Measurements from ENCODE around the gene OTOG.
A peak's percentile ranks its signal among the peaks of the same experiment; 100 is the strongest.

Gene OTOG

GRCh38 chr11:17564687-17565042 is 17.6 kb downstream of the OTOG start:
- no peaks in the 10 kb centered on the region for H3F3A ChIP-seq (ENCODE audit: insufficient read depth)
- H3K27ac ChIP-seq (ENCODE audit: low read depth, low read length), result no peak overlapping the region
- H3K27me3 ChIP-seq (ENCODE audit: low read length), result no peaks in the 10 kb centered on the region

GRCh38 chr11:17568944-17569343 is 21.9 kb downstream of the OTOG start:
- Histone ChIP-seq H3K9me2 (replicated peaks; ENCODE audit: insufficient read depth, low read length) (no peaks in the 10 kb centered on the region), H3K4me3 (ENCODE audit: insufficient read depth, low read length, poor library complexity, severe bottlenecking) (no peak overlapping the region), H3K9me3 (ENCODE audit: insufficient read depth, low read length) (no peaks in the 10 kb centered on the region), H3F3A (ENCODE audit: insufficient read depth) (no peaks in the 10 kb centered on the region), H3K4me2 (ENCODE audit: low read depth, low read length, poor library complexity, severe bottlenecking) (no peak overlapping the region), H3K9ac (ENCODE audit: low read length) (no peak overlapping the region), H4K20me1 (ENCODE audit: low read depth, low read length) (no peaks in the 10 kb centered on the region), H2AFZ (ENCODE audit: low read depth, low read length, severe bottlenecking) (no peak overlapping the region), H3K36me3 (ENCODE audit: low read length) (no peaks in the 10 kb centered on the region), H3K79me2 (ENCODE audit: insufficient read depth, low read length) (no peaks in the 10 kb centered on the region), H3K27me3 (ENCODE audit: low read length) (no peaks in the 10 kb centered on the region), H3K27ac (ENCODE audit: low read depth, low read length) (no peak overlapping the region)
- TF ChIP-seq, protein P1, sequence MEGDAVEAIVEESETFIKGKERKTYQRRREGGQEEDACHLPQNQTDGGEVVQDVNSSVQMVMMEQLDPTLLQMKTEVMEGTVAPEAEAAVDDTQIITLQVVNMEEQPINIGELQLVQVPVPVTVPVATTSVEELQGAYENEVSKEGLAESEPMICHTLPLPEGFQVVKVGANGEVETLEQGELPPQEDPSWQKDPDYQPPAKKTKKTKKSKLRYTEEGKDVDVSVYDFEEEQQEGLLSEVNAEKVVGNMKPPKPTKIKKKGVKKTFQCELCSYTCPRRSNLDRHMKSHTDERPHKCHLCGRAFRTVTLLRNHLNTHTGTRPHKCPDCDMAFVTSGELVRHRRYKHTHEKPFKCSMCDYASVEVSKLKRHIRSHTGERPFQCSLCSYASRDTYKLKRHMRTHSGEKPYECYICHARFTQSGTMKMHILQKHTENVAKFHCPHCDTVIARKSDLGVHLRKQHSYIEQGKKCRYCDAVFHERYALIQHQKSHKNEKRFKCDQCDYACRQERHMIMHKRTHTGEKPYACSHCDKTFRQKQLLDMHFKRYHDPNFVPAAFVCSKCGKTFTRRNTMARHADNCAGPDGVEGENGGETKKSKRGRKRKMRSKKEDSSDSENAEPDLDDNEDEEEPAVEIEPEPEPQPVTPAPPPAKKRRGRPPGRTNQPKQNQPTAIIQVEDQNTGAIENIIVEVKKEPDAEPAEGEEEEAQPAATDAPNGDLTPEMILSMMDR (IDR thresholded peaks at IDR 0.05; ENCODE audit: insufficient read depth, low read length, poor library complexity, severe bottlenecking), result no peak
- no peak for TF ChIP-seq EZH2phosphoT487 (conservative IDR thresholded peaks at IDR 0.05; ENCODE audit: low read length)

More at GRCh38 chr11:17564687-17565042, 17.6 kb downstream of the OTOG start:
- H3K79me2 ChIP-seq (ENCODE audit: insufficient read depth, low read length), result no peaks in the 10 kb centered on the region
- H3K4me2 ChIP-seq (ENCODE audit: low read depth, low read length, poor library complexity, severe bottlenecking), result no peak overlapping the region
- H3K36me3 ChIP-seq (ENCODE audit: low read length), result no peaks in the 10 kb centered on the region
- H4K20me1 ChIP-seq (ENCODE audit: low read depth, low read length), result no peaks in the 10 kb centered on the region
- no peaks in the 10 kb centered on the region for H3K9me3 ChIP-seq (ENCODE audit: insufficient read depth, low read length)
- no peaks in the 10 kb centered on the region for H3K9me2 ChIP-seq (replicated peaks; ENCODE audit: insufficient read depth, low read length)
- no peak overlapping the region for H3K4me3 ChIP-seq (ENCODE audit: insufficient read depth, low read length, poor library complexity, severe bottlenecking)
- TF ChIP-seq EZH2phosphoT487 (conservative IDR thresholded peaks at IDR 0.05; ENCODE audit: low read length), result no peak
- TF ChIP-seq, protein P1 (IDR thresholded peaks at IDR 0.05; ENCODE audit: insufficient read depth, low read length, poor library complexity, severe bottlenecking), result peak; percentile 32
- no peak overlapping the region for H3K9ac ChIP-seq (ENCODE audit: low read length)
- no peak overlapping the region for H2AFZ ChIP-seq (ENCODE audit: low read depth, low read length, severe bottlenecking)

DNA sequence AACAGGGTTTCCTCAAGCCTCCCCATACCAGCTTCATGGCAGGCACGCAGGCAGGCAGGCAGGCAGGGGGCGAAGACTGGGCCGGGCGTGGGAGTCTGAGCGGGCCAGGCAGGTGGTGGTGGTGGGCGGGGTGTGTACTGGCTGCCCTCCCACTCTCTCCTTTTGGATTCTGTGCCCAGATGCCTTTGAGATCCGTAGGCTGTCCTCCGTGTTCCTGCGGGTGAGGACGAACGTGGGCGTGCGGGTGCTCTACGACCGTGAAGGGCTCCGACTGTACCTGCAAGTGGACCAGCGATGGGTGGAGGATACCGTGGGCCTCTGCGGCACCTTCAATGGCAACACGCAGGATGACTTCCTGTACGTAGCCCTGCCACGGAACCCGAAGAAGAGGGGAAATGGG is 23.0 kb downstream of the OTOG start:
- TF ChIP-seq, protein P1 (IDR thresholded peaks at IDR 0.05; ENCODE audit: insufficient read depth, low read length, poor library complexity, severe bottlenecking), result no peak
- no peak for TF ChIP-seq EZH2phosphoT487 (conservative IDR thresholded peaks at IDR 0.05; ENCODE audit: low read length)

More for the DNA sequence above, 23.0 kb downstream of the OTOG start:
- no peak overlapping the region for H3K27ac ChIP-seq (ENCODE audit: low read depth, low read length)
- H3K27me3 ChIP-seq (ENCODE audit: low read length), result no peaks in the 10 kb centered on the region
- H3K9me2 ChIP-seq (replicated peaks; ENCODE audit: insufficient read depth, low read length), result no peaks in the 10 kb centered on the region
- no peaks in the 10 kb centered on the region for H4K20me1 ChIP-seq (ENCODE audit: low read depth, low read length)
- H3F3A ChIP-seq (ENCODE audit: insufficient read depth), result no peaks in the 10 kb centered on the region
- no peaks in the 10 kb centered on the region for H3K79me2 ChIP-seq (ENCODE audit: insufficient read depth, low read length)
- H3K9ac ChIP-seq (ENCODE audit: low read length), result no peak overlapping the region
- H2AFZ ChIP-seq (ENCODE audit: low read depth, low read length, severe bottlenecking), result no peak overlapping the region
- H3K36me3 ChIP-seq (ENCODE audit: low read length), result no peaks in the 10 kb centered on the region
- H3K4me2 ChIP-seq (ENCODE audit: low read depth, low read length, poor library complexity, severe bottlenecking), result no peak overlapping the region
- H3K9me3 ChIP-seq (ENCODE audit: insufficient read depth, low read length), result no peaks in the 10 kb centered on the region
- H3K4me3 ChIP-seq (ENCODE audit: insufficient read depth, low read length, poor library complexity, severe bottlenecking), result no peak overlapping the region

Data from SU-DHL-6 (cell line).